Measurements from ENCODE around the gene ADGRE1.

DNA sequence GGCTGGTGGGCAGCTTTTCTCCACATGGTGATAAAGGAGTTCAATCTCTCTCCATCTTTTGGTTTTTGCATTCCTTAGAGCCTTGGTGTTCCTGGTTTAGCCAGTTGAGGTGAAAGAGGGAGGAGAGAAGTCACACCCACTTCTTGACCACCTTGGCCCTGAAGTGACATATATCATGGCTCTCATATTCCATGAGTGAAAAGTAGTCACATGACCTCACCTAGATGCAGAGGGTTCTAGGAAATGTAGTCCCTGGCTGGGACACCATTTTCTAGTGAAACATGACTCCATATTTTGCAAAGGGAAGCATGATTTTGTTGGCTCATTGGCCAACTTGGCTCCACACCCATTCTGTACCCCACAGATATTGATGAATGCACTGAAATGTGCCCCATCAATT is 16.1 kb downstream of the ADGRE1 start:
- TF ChIP-seq TAF1 (conservative IDR thresholded peaks at IDR 0.05) (no peak), CTCF (IDR thresholded peaks at IDR 0.05; ENCODE audit: low read depth, low read length, missing input control) (no peak), NR2F2 (IDR thresholded peaks at IDR 0.05) (no peak), RAD21 (IDR thresholded peaks at IDR 0.05) (no peak)
- TF ChIP-seq, protein P1, sequence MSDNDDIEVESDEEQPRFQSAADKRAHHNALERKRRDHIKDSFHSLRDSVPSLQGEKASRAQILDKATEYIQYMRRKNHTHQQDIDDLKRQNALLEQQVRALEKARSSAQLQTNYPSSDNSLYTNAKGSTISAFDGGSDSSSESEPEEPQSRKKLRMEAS (IDR thresholded peaks at IDR 0.05) = no peak
